ENCODE results near the gene ALK.

Gene ALK

GRCh38 chr2:29706171-29706720, 215.1 kb downstream of the ALK start:
- DNase-seq (ENCODE audit: low read depth) = no peak

GRCh38 chr2:29705616-29706015, 215.8 kb downstream of the ALK start:
- DNase-seq (ENCODE audit: low read depth) = no peak

GRCh38 chr2:29703336-29703735, 218.1 kb downstream of the ALK start:
- DNase-seq (ENCODE audit: low read depth) = no peak

- no peak for DNase-seq (ENCODE audit: low read depth)
Measured at GRCh38 chr2:29702276-29702675, 219.1 kb downstream of the ALK start.

GRCh38 chr2:29700560-29700959, 220.8 kb downstream of the ALK start:
- DNase-seq (ENCODE audit: low read depth) = no peak

GRCh38 chr2:29699045-29699444, 222.3 kb downstream of the ALK start:
- DNase-seq (ENCODE audit: low read depth) = no peak

- no peak for DNase-seq (ENCODE audit: low read depth)
Measured at GRCh38 chr2:29698216-29698615, 223.2 kb downstream of the ALK start.

- DNase-seq (ENCODE audit: low read depth) = no peak
Measured at GRCh38 chr2:29697715-29698114, 223.7 kb downstream of the ALK start.

- DNase-seq (ENCODE audit: low read depth) = no peak
Measured at GRCh38 chr2:29697181-29697580, 224.2 kb downstream of the ALK start.

- DNase-seq (ENCODE audit: low read depth) = no peak
Measured at GRCh38 chr2:29694741-29695140, 226.6 kb downstream of the ALK start.

GRCh38 chr2:29691391-29691950, 229.9 kb downstream of the ALK start:
- DNase-seq (ENCODE audit: low read depth) = no peak

- DNase-seq (ENCODE audit: low read depth) = no peak
Measured at GRCh38 chr2:29689666-29690065, 231.7 kb downstream of the ALK start.

- no peak for DNase-seq (ENCODE audit: low read depth)
Measured at GRCh38 chr2:29688429-29688828, 233.0 kb downstream of the ALK start.

GRCh38 chr2:29687121-29687520, 234.3 kb downstream of the ALK start:
- no peak for DNase-seq (ENCODE audit: low read depth)

- no peak for DNase-seq (ENCODE audit: low read depth)
Measured at GRCh38 chr2:29676886-29677453, 244.4 kb downstream of the ALK start.

- no peak for DNase-seq (ENCODE audit: low read depth)
Measured at GRCh38 chr2:29664578-29664977, 256.8 kb downstream of the ALK start.

- DNase-seq (ENCODE audit: low read depth) = no peak
Measured at GRCh38 chr2:29663268-29663667, 258.1 kb downstream of the ALK start.

GRCh38 chr2:29662861-29663260, 258.5 kb downstream of the ALK start:
- no peak for DNase-seq (ENCODE audit: low read depth)

- DNase-seq (ENCODE audit: low read depth) = no peak
Measured at GRCh38 chr2:29660201-29660600, 261.2 kb downstream of the ALK start.

- DNase-seq (ENCODE audit: low read depth) = no peak
Measured at GRCh38 chr2:29659178-29659577, 262.2 kb downstream of the ALK start.

GRCh38 chr2:29657674-29658073, 263.7 kb downstream of the ALK start:
- DNase-seq (ENCODE audit: low read depth) = no peak

- no peak for DNase-seq (ENCODE audit: low read depth)
Measured at GRCh38 chr2:29655391-29656086, 265.8 kb downstream of the ALK start.

GRCh38 chr2:29650631-29651097, 270.7 kb downstream of the ALK start:
- no peak for DNase-seq (ENCODE audit: low read depth)
